Measurements from ENCODE around the gene CCDC141.

DNA sequence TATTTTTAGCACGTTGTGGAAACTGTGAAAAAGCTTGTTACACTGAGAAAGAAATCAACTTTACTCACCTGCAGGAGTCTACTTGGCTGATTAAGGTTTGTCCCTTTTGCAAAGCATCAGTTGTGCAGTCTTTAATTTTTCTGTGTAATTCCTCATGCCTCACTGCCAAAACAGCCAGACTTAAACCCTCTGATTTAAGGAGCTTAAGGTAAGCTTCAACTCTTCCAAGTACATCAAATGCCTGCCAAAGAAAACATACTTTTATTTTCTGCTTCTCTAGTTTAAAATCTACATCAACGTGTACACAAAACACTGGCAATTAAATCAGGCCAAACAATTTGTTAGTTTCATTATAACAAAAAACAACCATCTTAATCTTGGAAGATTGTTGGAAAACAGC lies 144.7 kb downstream of the CCDC141 start:
- TF ChIP-seq, protein P1, sequence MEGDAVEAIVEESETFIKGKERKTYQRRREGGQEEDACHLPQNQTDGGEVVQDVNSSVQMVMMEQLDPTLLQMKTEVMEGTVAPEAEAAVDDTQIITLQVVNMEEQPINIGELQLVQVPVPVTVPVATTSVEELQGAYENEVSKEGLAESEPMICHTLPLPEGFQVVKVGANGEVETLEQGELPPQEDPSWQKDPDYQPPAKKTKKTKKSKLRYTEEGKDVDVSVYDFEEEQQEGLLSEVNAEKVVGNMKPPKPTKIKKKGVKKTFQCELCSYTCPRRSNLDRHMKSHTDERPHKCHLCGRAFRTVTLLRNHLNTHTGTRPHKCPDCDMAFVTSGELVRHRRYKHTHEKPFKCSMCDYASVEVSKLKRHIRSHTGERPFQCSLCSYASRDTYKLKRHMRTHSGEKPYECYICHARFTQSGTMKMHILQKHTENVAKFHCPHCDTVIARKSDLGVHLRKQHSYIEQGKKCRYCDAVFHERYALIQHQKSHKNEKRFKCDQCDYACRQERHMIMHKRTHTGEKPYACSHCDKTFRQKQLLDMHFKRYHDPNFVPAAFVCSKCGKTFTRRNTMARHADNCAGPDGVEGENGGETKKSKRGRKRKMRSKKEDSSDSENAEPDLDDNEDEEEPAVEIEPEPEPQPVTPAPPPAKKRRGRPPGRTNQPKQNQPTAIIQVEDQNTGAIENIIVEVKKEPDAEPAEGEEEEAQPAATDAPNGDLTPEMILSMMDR (IDR thresholded peaks at IDR 0.05; ENCODE audit: insufficient read depth, low read length) = no peak
- TF ChIP-seq, protein P2, sequence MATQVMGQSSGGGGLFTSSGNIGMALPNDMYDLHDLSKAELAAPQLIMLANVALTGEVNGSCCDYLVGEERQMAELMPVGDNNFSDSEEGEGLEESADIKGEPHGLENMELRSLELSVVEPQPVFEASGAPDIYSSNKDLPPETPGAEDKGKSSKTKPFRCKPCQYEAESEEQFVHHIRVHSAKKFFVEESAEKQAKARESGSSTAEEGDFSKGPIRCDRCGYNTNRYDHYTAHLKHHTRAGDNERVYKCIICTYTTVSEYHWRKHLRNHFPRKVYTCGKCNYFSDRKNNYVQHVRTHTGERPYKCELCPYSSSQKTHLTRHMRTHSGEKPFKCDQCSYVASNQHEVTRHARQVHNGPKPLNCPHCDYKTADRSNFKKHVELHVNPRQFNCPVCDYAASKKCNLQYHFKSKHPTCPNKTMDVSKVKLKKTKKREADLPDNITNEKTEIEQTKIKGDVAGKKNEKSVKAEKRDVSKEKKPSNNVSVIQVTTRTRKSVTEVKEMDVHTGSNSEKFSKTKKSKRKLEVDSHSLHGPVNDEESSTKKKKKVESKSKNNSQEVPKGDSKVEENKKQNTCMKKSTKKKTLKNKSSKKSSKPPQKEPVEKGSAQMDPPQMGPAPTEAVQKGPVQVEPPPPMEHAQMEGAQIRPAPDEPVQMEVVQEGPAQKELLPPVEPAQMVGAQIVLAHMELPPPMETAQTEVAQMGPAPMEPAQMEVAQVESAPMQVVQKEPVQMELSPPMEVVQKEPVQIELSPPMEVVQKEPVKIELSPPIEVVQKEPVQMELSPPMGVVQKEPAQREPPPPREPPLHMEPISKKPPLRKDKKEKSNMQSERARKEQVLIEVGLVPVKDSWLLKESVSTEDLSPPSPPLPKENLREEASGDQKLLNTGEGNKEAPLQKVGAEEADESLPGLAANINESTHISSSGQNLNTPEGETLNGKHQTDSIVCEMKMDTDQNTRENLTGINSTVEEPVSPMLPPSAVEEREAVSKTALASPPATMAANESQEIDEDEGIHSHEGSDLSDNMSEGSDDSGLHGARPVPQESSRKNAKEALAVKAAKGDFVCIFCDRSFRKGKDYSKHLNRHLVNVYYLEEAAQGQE (IDR thresholded peaks at IDR 0.05; ENCODE audit: insufficient replicate concordance, low read depth) = no peak
- TF ChIP-seq POLR2AphosphoS5 (IDR thresholded peaks at IDR 0.05; ENCODE audit: low read depth) (no peak), GABPA (IDR thresholded peaks at IDR 0.05; ENCODE audit: low read depth) (no peak)
